Measurements from ENCODE around the gene FAXDC2.
"Not testable (repeated sequence)": the region's sequence is repeated elsewhere in the genome, so short reads cannot be mapped to it uniquely, and the experiment has no call there.

The FAXDC2 gene

GRCh38 chr5:154830219-154830595 lies 20.2 kb downstream of the FAXDC2 start:
- no peaks in the 10 kb centered on the region for H3K27me3 ChIP-seq (ENCODE audit: control insufficient read depth, insufficient read depth, low read length)
- no peak overlapping the region for H3K4me3 ChIP-seq (ENCODE audit: low read depth, low read length)
- H3K27ac ChIP-seq (ENCODE audit: low read depth, low read length) = no peak overlapping the region
- H3K36me3 ChIP-seq (ENCODE audit: control insufficient read depth, insufficient read depth, low read length) = peaks cover 32% of the 10 kb centered on the region
- no peaks in the 10 kb centered on the region for H3K9me3 ChIP-seq (ENCODE audit: control insufficient read depth, insufficient read depth, low read depth, low read length)
- H3K4me1 ChIP-seq (ENCODE audit: control insufficient read depth, insufficient read depth, low read length) = peaks cover 4% of the 10 kb centered on the region; the same call in 1 of the 2 replicates
- no peak overlapping the region for H3K9ac ChIP-seq (ENCODE audit: low read length)

GRCh38 chr5:154829589-154830218 lies 20.7 kb downstream of the FAXDC2 start:
- Histone ChIP-seq H3K27ac (ENCODE audit: low read depth, low read length) (no peak overlapping the region), H3K9ac (ENCODE audit: low read length) (no peak overlapping the region), H3K36me3 (ENCODE audit: control insufficient read depth, insufficient read depth, low read length) (peaks cover 32% of the 10 kb centered on the region)

GRCh38 chr5:154829181-154829588 lies 21.2 kb downstream of the FAXDC2 start:
- Histone ChIP-seq H3K9ac (ENCODE audit: low read length) (no peak overlapping the region), H3K27me3 (ENCODE audit: control insufficient read depth, insufficient read depth, low read length) (no peaks in the 10 kb centered on the region), H3K9me3 (ENCODE audit: control insufficient read depth, insufficient read depth, low read depth, low read length) (no peaks in the 10 kb centered on the region), H3K36me3 (ENCODE audit: control insufficient read depth, insufficient read depth, low read length) (peaks cover 35% of the 10 kb centered on the region), H3K4me1 (ENCODE audit: control insufficient read depth, insufficient read depth, low read length) (peaks cover 4% of the 10 kb centered on the region; the same call in 1 of the 2 replicates), H3K27ac (ENCODE audit: low read depth, low read length) (no peak overlapping the region), H3K4me3 (ENCODE audit: low read depth, low read length) (no peak overlapping the region)

More at GRCh38 chr5:154829589-154830218, 20.7 kb downstream of the FAXDC2 start:
- Histone ChIP-seq H3K4me1 (ENCODE audit: control insufficient read depth, insufficient read depth, low read length) (peaks cover 4% of the 10 kb centered on the region; the same call in 1 of the 2 replicates), H3K27me3 (ENCODE audit: control insufficient read depth, insufficient read depth, low read length) (no peaks in the 10 kb centered on the region), H3K9me3 (ENCODE audit: control insufficient read depth, insufficient read depth, low read depth, low read length) (no peaks in the 10 kb centered on the region), H3K4me3 (ENCODE audit: low read depth, low read length) (no peak overlapping the region)

GRCh38 chr5:154824070-154824469 lies 26.3 kb downstream of the FAXDC2 start:
- Histone ChIP-seq H3K9me3 (ENCODE audit: control insufficient read depth, insufficient read depth, low read depth, low read length) (no peaks in the 10 kb centered on the region), H3K9ac (ENCODE audit: low read length) (no peak overlapping the region), H3K27me3 (ENCODE audit: control insufficient read depth, insufficient read depth, low read length) (no peaks in the 10 kb centered on the region), H3K4me1 (ENCODE audit: control insufficient read depth, insufficient read depth, low read length) (peaks cover under 1% of the 10 kb centered on the region), H3K4me3 (ENCODE audit: low read depth, low read length) (no peak overlapping the region), H3K27ac (ENCODE audit: low read depth, low read length) (no peak overlapping the region), H3K36me3 (ENCODE audit: control insufficient read depth, insufficient read depth, low read length) (peaks cover 38% of the 10 kb centered on the region)

GRCh38 chr5:154823605-154824004 lies 26.8 kb downstream of the FAXDC2 start:
- peaks cover 40% of the 10 kb centered on the region for H3K36me3 ChIP-seq (ENCODE audit: control insufficient read depth, insufficient read depth, low read length)
- no peaks in the 10 kb centered on the region for H3K27me3 ChIP-seq (ENCODE audit: control insufficient read depth, insufficient read depth, low read length)
- H3K4me3 ChIP-seq (ENCODE audit: low read depth, low read length) = no peak overlapping the region
- H3K9me3 ChIP-seq (ENCODE audit: control insufficient read depth, insufficient read depth, low read depth, low read length) = no peaks in the 10 kb centered on the region
- no peaks in the 10 kb centered on the region; the same call in 1 of the 2 replicates for H3K4me1 ChIP-seq (ENCODE audit: control insufficient read depth, insufficient read depth, low read length)
- H3K27ac ChIP-seq (ENCODE audit: low read depth, low read length) = no peak overlapping the region
- no peak overlapping the region for H3K9ac ChIP-seq (ENCODE audit: low read length)

GRCh38 chr5:154822896-154823295 lies 27.5 kb downstream of the FAXDC2 start:
- H3K36me3 ChIP-seq (ENCODE audit: control insufficient read depth, insufficient read depth, low read length) = peaks cover 47% of the 10 kb centered on the region
- H3K9ac ChIP-seq (ENCODE audit: low read length); H3K9me3 ChIP-seq (ENCODE audit: control insufficient read depth, insufficient read depth, low read depth, low read length); H3K4me1 ChIP-seq (ENCODE audit: control insufficient read depth, insufficient read depth, low read length); H3K4me3 ChIP-seq (ENCODE audit: low read depth, low read length); H3K27me3 ChIP-seq (ENCODE audit: control insufficient read depth, insufficient read depth, low read length); H3K27ac ChIP-seq (ENCODE audit: low read depth, low read length): not testable (repeated sequence)

GRCh38 chr5:154820383-154820782 lies 30.0 kb downstream of the FAXDC2 start:
- Histone ChIP-seq H3K9me3 (ENCODE audit: control insufficient read depth, insufficient read depth, low read depth, low read length) (no peaks in the 10 kb centered on the region), H3K27ac (ENCODE audit: low read depth, low read length) (no peak overlapping the region), H3K27me3 (ENCODE audit: control insufficient read depth, insufficient read depth, low read length) (no peaks in the 10 kb centered on the region), H3K36me3 (ENCODE audit: control insufficient read depth, insufficient read depth, low read length) (peaks cover 70% of the 10 kb centered on the region), H3K4me3 (ENCODE audit: low read depth, low read length) (no peak overlapping the region), H3K4me1 (ENCODE audit: control insufficient read depth, insufficient read depth, low read length) (no peaks in the 10 kb centered on the region; the same call in 1 of the 2 replicates), H3K9ac (ENCODE audit: low read length) (no peak overlapping the region)

GRCh38 chr5:154819546-154819945 lies 30.9 kb downstream of the FAXDC2 start:
- Histone ChIP-seq H3K27me3 (ENCODE audit: control insufficient read depth, insufficient read depth, low read length) (no peaks in the 10 kb centered on the region), H3K4me1 (ENCODE audit: control insufficient read depth, insufficient read depth, low read length) (no peaks in the 10 kb centered on the region; the same call in 1 of the 2 replicates), H3K36me3 (ENCODE audit: control insufficient read depth, insufficient read depth, low read length) (peaks cover 79% of the 10 kb centered on the region), H3K4me3 (ENCODE audit: low read depth, low read length) (no peak overlapping the region), H3K9ac (ENCODE audit: low read length) (no peak overlapping the region), H3K9me3 (ENCODE audit: control insufficient read depth, insufficient read depth, low read depth, low read length) (no peaks in the 10 kb centered on the region), H3K27ac (ENCODE audit: low read depth, low read length) (no peak overlapping the region)

GRCh38 chr5:154818471-154819116 lies 31.8 kb downstream of the FAXDC2 start:
- no peaks in the 10 kb centered on the region; the same call in 1 of the 2 replicates for H3K4me1 ChIP-seq (ENCODE audit: control insufficient read depth, insufficient read depth, low read length)
- no peaks in the 10 kb centered on the region for H3K27me3 ChIP-seq (ENCODE audit: control insufficient read depth, insufficient read depth, low read length)
- H3K36me3 ChIP-seq (ENCODE audit: control insufficient read depth, insufficient read depth, low read length) = peaks cover 78% of the 10 kb centered on the region
- H3K9ac ChIP-seq (ENCODE audit: low read length) = no peak overlapping the region
- no peak overlapping the region for H3K4me3 ChIP-seq (ENCODE audit: low read depth, low read length)
- H3K9me3 ChIP-seq (ENCODE audit: control insufficient read depth, insufficient read depth, low read depth, low read length) = no peaks in the 10 kb centered on the region
- no peak overlapping the region for H3K27ac ChIP-seq (ENCODE audit: low read depth, low read length)

- no peak overlapping the region for H3K9ac ChIP-seq (ENCODE audit: low read length)
- H3K9me3 ChIP-seq (ENCODE audit: control insufficient read depth, insufficient read depth, low read depth, low read length) = no peaks in the 10 kb centered on the region
- H3K4me3 ChIP-seq (ENCODE audit: low read depth, low read length) = no peak overlapping the region
- peaks cover 81% of the 10 kb centered on the region for H3K36me3 ChIP-seq (ENCODE audit: control insufficient read depth, insufficient read depth, low read length)
- no peaks in the 10 kb centered on the region for H3K27me3 ChIP-seq (ENCODE audit: control insufficient read depth, insufficient read depth, low read length)
- no peak overlapping the region for H3K27ac ChIP-seq (ENCODE audit: low read depth, low read length)
- no peaks in the 10 kb centered on the region; the same call in 1 of the 2 replicates for H3K4me1 ChIP-seq (ENCODE audit: control insufficient read depth, insufficient read depth, low read length)
These were observed 32.6 kb downstream of the FAXDC2 start for GRCh38 chr5:154817815-154818214.

- Histone ChIP-seq H3K27me3 (ENCODE audit: control insufficient read depth, insufficient read depth, low read length) (no peaks in the 10 kb centered on the region), H3K9me3 (ENCODE audit: control insufficient read depth, insufficient read depth, low read depth, low read length) (no peaks in the 10 kb centered on the region), H3K27ac (ENCODE audit: low read depth, low read length) (no peak overlapping the region), H3K36me3 (ENCODE audit: control insufficient read depth, insufficient read depth, low read length) (peaks cover 81% of the 10 kb centered on the region), H3K4me3 (ENCODE audit: low read depth, low read length) (no peak overlapping the region), H3K4me1 (ENCODE audit: control insufficient read depth, insufficient read depth, low read length) (no peaks in the 10 kb centered on the region; the same call in 1 of the 2 replicates), H3K9ac (ENCODE audit: low read length) (no peak overlapping the region)
These were observed 33.4 kb downstream of the FAXDC2 start for GRCh38 chr5:154816891-154817492.

All from HUES6 (cell line).